Fibroblast of lung (primary cell): ENCODE results near the gene TLR10. TPM values are rescaled to one million over a fixed set of nuclear protein-coding genes. Genes with fewer than 3 reads are reported as not detected.

ENCODE experiments used
- DNase-seq, 2 donors: peaks; one replicate each; pipeline versions ENCODE4 v3.0.0 to v3.0.0-alpha.2; 2010; ENCODE audit warnings: low read depth in 2 of 2
- H2AFZ ChIP-seq: 2 replicates; pipeline ENCODE4 v1.5.1; 2012; ENCODE audit warnings: low read length, control low read depth, inconsistent platforms
- H3K27ac ChIP-seq: 2 replicates; pipeline ENCODE4 v1.5.1; 2011; ENCODE audit warnings: low read length, control low read depth; ENCODE audit not compliant: insufficient read depth
- H3K27me3 ChIP-seq: 2 replicates; pipeline ENCODE4 v1.5.1; 2011; ENCODE audit warnings: mild to moderate bottlenecking, low read length; ENCODE audit not compliant: control insufficient read depth, insufficient read depth
- H3K36me3 ChIP-seq: 2 replicates; pipeline ENCODE4 v1.5.1; 2011; ENCODE audit warnings: low read length; ENCODE audit not compliant: control insufficient read depth, insufficient read depth
- H3K4me1 ChIP-seq: 2 replicates; pipeline ENCODE4 v1.5.1; 2011; ENCODE audit warnings: low read length; ENCODE audit not compliant: control insufficient read depth, insufficient read depth; ENCODE audit errors: extremely low read depth
- H3K4me2 ChIP-seq: 2 replicates; pipeline ENCODE4 v1.5.1; 2011; ENCODE audit warnings: low read length, control low read depth; ENCODE audit not compliant: insufficient read depth; ENCODE audit errors: extremely low read depth
- H3K4me3 ChIP-seq, 4 experiments: fragments of 200-600 bp in 1 of 4; sonication (generic) in 1 of 4; replicated peaks in 1 of 4; 2 replicates each; pipeline ENCODE4 v1.5.1; 2011 to 2016; ENCODE audit warnings: low read length in 4 of 4, low read depth in 3 of 4, mild to moderate bottlenecking in 3 of 4, control low read depth in 2 of 4, inconsistent platforms in 1 of 4, mixed read lengths in 1 of 4; ENCODE audit not compliant: insufficient read depth in 1 of 4; ENCODE audit errors: control extremely low read depth in 1 of 4
- H3K79me2 ChIP-seq: 2 replicates; pipeline ENCODE4 v1.5.1; 2012; ENCODE audit warnings: mild to moderate bottlenecking, low read length, inconsistent platforms; ENCODE audit not compliant: control insufficient read depth, insufficient read depth
- H3K9ac ChIP-seq: 2 replicates; pipeline ENCODE4 v1.5.1; 2011; ENCODE audit warnings: mild to moderate bottlenecking, low read length, control low read depth; ENCODE audit not compliant: insufficient read depth
- H3K9me3 ChIP-seq: 2 replicates; pipeline ENCODE4 v1.5.1; 2012; ENCODE audit warnings: low read depth, low read length; ENCODE audit not compliant: control insufficient read depth, insufficient read depth
- H4K20me1 ChIP-seq: 2 replicates; pipeline ENCODE4 v1.5.1; 2011; ENCODE audit warnings: low read length; ENCODE audit not compliant: control insufficient read depth, insufficient read depth; ENCODE audit errors: extremely low read depth
- CTCF ChIP-seq, 2 donors: IDR thresholded peaks in 1 of 2; conservative IDR thresholded peaks in 1 of 2; 1 replicate in 1 of 2; 2 replicates in 1 of 2; pipeline ENCODE4 v1.5.1; 2011 to 2012; ENCODE audit warnings: low read length in 2 of 2, control low read depth in 1 of 2, inconsistent platforms in 1 of 2, low read depth in 1 of 2, mild to moderate bottlenecking in 1 of 2
- EZH2 ChIP-seq: IDR thresholded peaks from 2 replicates; pipeline ENCODE4 v1.5.1; 2012; ENCODE audit warnings: low read length, control low read depth, mild to moderate bottlenecking; ENCODE audit errors: missing control alignments
- polyA plus RNA-seq, 2 donors: library from polyadenylated mRNA; depleted of rRNA in 1 of 2; stranded (reverse) in 1 of 2; unstranded in 1 of 2; fragments of >200 nt; gene quantifications; 2 replicates each; pipeline ENCODE4 v1.2.1, GENCODE V29; 2011 to 2012; ENCODE audit warnings: missing spikeins in 1 of 2
- total RNA-seq: library from RNA; depleted of rRNA; stranded (reverse); fragments of >200 nt; gene quantifications from 2 replicates; pipeline ENCODE4 v1.2.1, GENCODE V29; 2014

The TLR10 gene
- total and polyA plus RNA-seq, 2 donors (not counting 1 experiment from before 2014, with no cell fraction given) = not detected

DNA sequence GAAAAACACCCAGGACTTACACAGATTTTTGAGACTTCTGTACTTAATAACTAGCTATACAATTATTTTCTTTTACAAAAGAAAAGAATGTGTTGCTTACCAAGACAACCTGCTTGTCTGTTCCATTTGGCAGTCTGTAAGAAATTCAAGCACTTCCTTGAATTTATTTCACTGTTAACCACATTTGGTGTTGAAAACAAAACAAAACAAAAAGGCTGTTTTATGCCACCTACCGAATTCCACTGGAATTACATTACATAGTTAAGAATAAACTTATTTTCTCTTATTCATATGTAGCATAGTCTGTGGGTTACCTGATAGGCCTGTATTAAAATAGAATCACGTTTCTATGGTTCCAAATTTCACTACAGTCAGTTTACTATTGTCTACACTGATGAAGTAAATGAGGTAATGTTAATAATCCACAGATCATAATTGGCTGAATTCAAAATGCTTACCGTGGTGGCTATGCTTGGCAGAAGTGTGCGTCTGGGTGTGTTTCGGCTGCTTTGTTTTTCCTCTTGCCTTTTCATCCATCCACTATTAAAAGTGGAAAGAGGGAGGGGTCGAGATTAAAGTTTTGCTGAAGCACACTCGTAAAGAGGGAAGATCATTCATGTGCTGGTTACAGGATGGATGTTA, 22.0 kb upstream of the TLR10 start, which contains the start of gene TLR1:
Gene TLR1, minus strand, starts transcription at position 138 of the 642 bp plus-strand sequence. CDS start 5,960 bp downstream, outside the sequence.
- Histone ChIP-seq H4K20me1 (no peaks in the 10 kb centered on the region), H3K79me2 (no peaks in the 10 kb centered on the region), H3K4me3 (no peak within 1 kb of the TSS), H3K9ac (no peak within 1 kb of the TSS), H3K4me1 (no peaks in the 10 kb centered on the region), H3K27me3 (no peaks in the 10 kb centered on the region), H3K27ac (no peak within 1 kb of the TSS), H2AFZ (peak within 1 kb of the TSS; percentile 73), H3K36me3 (no peaks in the 10 kb centered on the region), H3K9me3 (no peaks in the 10 kb centered on the region), H3K4me2 (peak within 1 kb of the TSS; percentile 11)
- no peak for TF ChIP-seq EZH2
- peak; percentile 5 to 54 for TF ChIP-seq CTCF (conservative IDR thresholded peaks at IDR 0.05 in 1 of 2, IDR thresholded peaks at IDR 0.05 in 1 of 2; ENCODE audit: low read depth in 1 of 2, low read length in 2 of 2)
- peak; percentile 54 to 69 for DNase-seq

DNA sequence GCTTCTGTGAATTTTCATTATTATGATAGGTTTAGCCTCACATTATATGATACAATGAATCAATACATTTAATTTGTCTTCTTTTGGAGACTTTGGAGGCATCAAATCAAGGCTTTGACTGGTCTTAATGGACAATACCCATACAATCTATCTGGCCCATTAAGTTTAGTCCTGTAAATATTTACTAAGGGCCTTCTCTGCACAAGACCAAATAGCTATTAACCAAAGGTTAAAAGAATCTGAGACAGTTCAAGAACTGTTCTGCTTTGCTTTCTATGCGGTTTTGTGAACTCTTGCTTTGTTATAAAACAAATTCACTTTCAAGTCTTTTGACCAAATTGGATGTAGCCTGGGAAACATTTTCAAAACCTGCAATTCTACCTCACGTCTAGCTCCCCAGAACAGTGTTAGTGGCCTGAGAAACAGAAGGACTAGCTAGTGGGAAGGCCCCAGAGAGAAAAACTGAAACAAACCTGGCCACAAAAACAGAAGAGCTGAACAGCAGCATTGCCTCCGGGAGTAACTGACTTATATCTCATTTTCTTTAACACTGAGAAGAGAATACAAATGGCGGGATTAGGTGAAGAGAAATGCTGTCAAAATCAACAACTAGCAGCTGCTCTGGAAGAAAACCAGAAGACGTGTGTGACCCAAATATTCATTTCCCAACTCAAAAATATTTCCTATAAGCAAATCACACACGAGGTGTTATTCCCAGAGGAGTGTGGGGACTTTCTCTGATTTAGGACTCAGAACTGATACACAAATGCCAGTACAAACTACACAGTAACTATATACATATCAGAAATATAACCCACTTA, 21.3 kb upstream of the TLR10 start:
- Histone ChIP-seq H3K4me1 (no peaks in the 10 kb centered on the region), H3K9me3 (no peaks in the 10 kb centered on the region), H3K9ac (no peak overlapping the region), H4K20me1 (no peaks in the 10 kb centered on the region), H3K36me3 (no peaks in the 10 kb centered on the region), H3K27ac (no peak overlapping the region), H3K27me3 (no peaks in the 10 kb centered on the region), H3K4me3 (no peak overlapping the region), H3K4me2 (no peak overlapping the region), H2AFZ (peak overlapping the region; percentile 19), H3K79me2 (no peaks in the 10 kb centered on the region)
- DNase-seq = no peak
- TF ChIP-seq EZH2 (no peak), CTCF (conservative IDR thresholded peaks at IDR 0.05 in 1 of 2, IDR thresholded peaks at IDR 0.05 in 1 of 2; ENCODE audit: low read depth in 1 of 2, low read length in 2 of 2) (no peak)

DNA sequence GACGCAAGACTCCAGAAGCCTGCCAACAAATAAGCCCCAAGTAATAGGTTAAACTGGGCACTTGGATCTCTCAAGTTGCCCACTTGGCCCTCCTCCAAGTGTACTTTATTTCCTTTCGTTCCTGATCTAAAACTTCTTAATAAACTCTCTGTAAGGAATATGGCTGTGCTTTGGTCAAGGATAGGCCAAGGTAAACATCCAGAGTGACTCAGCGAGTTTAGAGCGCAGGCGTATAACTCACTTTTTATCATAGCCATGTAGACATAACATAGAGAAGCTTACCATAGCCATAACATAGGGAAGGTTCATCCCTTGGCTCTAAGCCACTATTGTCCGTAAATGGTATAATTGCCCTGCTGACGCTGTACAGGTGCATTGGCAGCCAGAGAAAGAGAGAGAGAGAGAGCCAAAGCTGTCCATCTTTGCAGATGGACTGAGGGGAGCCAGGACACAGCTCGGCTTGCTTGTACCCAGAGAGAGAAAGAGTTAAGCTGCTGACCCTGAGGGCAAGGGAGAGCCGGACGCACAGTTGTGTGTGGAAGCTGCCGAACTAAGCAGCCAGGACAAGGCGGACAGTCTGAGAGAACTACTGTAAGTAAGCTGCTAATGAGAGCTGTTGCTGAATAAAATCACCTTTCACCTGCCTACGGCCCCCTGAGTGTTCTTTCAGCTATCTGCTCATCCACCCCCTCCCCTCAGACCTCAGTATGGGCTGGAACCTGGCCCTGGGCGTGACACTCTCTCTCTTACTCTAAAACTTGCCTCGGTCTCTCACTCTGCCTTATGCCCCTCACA, 20.0 kb upstream of the TLR10 start:
- TF ChIP-seq EZH2 (no peak), CTCF (conservative IDR thresholded peaks at IDR 0.05 in 1 of 2, IDR thresholded peaks at IDR 0.05 in 1 of 2; ENCODE audit: low read depth in 1 of 2, low read length in 2 of 2) (no peak)
- DNase-seq = no peak
- H3K4me2 ChIP-seq = no peak overlapping the region
- H3K36me3 ChIP-seq = no peaks in the 10 kb centered on the region
- H3K4me1 ChIP-seq = no peaks in the 10 kb centered on the region
- H3K27ac ChIP-seq = no peak overlapping the region
- no peaks in the 10 kb centered on the region for H4K20me1 ChIP-seq
- H2AFZ ChIP-seq = no peak overlapping the region
- H3K4me3 ChIP-seq = no peak overlapping the region
- no peak overlapping the region for H3K9ac ChIP-seq
- no peaks in the 10 kb centered on the region for H3K27me3 ChIP-seq
- H3K79me2 ChIP-seq = no peaks in the 10 kb centered on the region
- H3K9me3 ChIP-seq = no peaks in the 10 kb centered on the region
